ENCODE data around the gene LGALS7. TPM values are rescaled to one million over a fixed set of nuclear protein-coding genes. Genes with fewer than 3 reads are reported as not detected.

The LGALS7 gene
- polyA plus RNA-seq, 1 donor from 2014 or later: not detected

GRCh38 chr19:38728752-38729541 lies 44.4 kb downstream of the LGALS7 start:
- H3K27ac ChIP-seq (ENCODE audit: low read length): no peak overlapping the region
- H3F3A ChIP-seq (ENCODE audit: insufficient read depth, low read length, poor library complexity, severe bottlenecking): no peaks in the 10 kb centered on the region
- H4K20me1 ChIP-seq (ENCODE audit: insufficient read depth): no peaks in the 10 kb centered on the region

GRCh38 chr19:38727868-38728660 lies 45.3 kb downstream of the LGALS7 start:
- Histone ChIP-seq H3F3A (ENCODE audit: insufficient read depth, low read length, poor library complexity, severe bottlenecking) (no peaks in the 10 kb centered on the region), H2AFZ (ENCODE audit: low read depth, low read length) (no peak overlapping the region), H3K27ac (ENCODE audit: low read length) (no peak overlapping the region), H3K4me2 (ENCODE audit: low read length) (no peak overlapping the region), H3K27me3 (ENCODE audit: insufficient read depth, low read depth, low read length) (no peaks in the 10 kb centered on the region), H3K36me3 (ENCODE audit: insufficient read depth, low read length) (no peaks in the 10 kb centered on the region), H4K20me1 (ENCODE audit: insufficient read depth) (no peaks in the 10 kb centered on the region), H3K9me2 (ENCODE audit: insufficient read depth, low read length) (no peaks in the 10 kb centered on the region), H3K79me2 (replicated peaks; ENCODE audit: insufficient read depth, low read length) (no peaks in the 10 kb centered on the region), H3K4me3 (ENCODE audit: low read length) (no peak overlapping the region), H3K9me3 (ENCODE audit: low read length) (no peaks in the 10 kb centered on the region), H3K9ac (ENCODE audit: low read length) (no peak overlapping the region)
- TF ChIP-seq SMC3 (conservative IDR thresholded peaks at IDR 0.05; ENCODE audit: poor library complexity) (no peak), EZH2 (IDR thresholded peaks at IDR 0.05; ENCODE audit: borderline replicate concordance, insufficient read depth, low read length, poor library complexity, severe bottlenecking) (no peak), TAF1 (IDR thresholded peaks at IDR 0.05; ENCODE audit: low read depth) (no peak), MXI1 (conservative IDR thresholded peaks at IDR 0.05; ENCODE audit: poor library complexity, severe bottlenecking) (no peak), POLR2AphosphoS5 (IDR thresholded peaks at IDR 0.05) (no peak)
- TF ChIP-seq, protein P1, sequence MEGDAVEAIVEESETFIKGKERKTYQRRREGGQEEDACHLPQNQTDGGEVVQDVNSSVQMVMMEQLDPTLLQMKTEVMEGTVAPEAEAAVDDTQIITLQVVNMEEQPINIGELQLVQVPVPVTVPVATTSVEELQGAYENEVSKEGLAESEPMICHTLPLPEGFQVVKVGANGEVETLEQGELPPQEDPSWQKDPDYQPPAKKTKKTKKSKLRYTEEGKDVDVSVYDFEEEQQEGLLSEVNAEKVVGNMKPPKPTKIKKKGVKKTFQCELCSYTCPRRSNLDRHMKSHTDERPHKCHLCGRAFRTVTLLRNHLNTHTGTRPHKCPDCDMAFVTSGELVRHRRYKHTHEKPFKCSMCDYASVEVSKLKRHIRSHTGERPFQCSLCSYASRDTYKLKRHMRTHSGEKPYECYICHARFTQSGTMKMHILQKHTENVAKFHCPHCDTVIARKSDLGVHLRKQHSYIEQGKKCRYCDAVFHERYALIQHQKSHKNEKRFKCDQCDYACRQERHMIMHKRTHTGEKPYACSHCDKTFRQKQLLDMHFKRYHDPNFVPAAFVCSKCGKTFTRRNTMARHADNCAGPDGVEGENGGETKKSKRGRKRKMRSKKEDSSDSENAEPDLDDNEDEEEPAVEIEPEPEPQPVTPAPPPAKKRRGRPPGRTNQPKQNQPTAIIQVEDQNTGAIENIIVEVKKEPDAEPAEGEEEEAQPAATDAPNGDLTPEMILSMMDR (IDR thresholded peaks at IDR 0.05; ENCODE audit: poor library complexity, severe bottlenecking): no peak

More at GRCh38 chr19:38728752-38729541, 44.4 kb downstream of the LGALS7 start:
- Histone ChIP-seq H3K4me3 (ENCODE audit: low read length) (no peak overlapping the region), H3K4me2 (ENCODE audit: low read length) (no peak overlapping the region), H3K9me3 (ENCODE audit: low read length) (no peaks in the 10 kb centered on the region), H3K36me3 (ENCODE audit: insufficient read depth, low read length) (no peaks in the 10 kb centered on the region), H3K9ac (ENCODE audit: low read length) (no peak overlapping the region), H3K79me2 (replicated peaks; ENCODE audit: insufficient read depth, low read length) (no peaks in the 10 kb centered on the region), H3K9me2 (ENCODE audit: insufficient read depth, low read length) (no peaks in the 10 kb centered on the region), H3K27me3 (ENCODE audit: insufficient read depth, low read depth, low read length) (no peaks in the 10 kb centered on the region), H2AFZ (ENCODE audit: low read depth, low read length) (no peak overlapping the region)
- TF ChIP-seq, protein P1 (IDR thresholded peaks at IDR 0.05; ENCODE audit: poor library complexity, severe bottlenecking): no peak
- TF ChIP-seq SMC3 (conservative IDR thresholded peaks at IDR 0.05; ENCODE audit: poor library complexity) (no peak), RAD21 (conservative IDR thresholded peaks at IDR 0.05) (no peak), EZH2 (IDR thresholded peaks at IDR 0.05; ENCODE audit: borderline replicate concordance, insufficient read depth, low read length, poor library complexity, severe bottlenecking) (no peak), TAF1 (IDR thresholded peaks at IDR 0.05; ENCODE audit: low read depth) (no peak), EP300 (conservative IDR thresholded peaks at IDR 0.05; ENCODE audit: poor library complexity, severe bottlenecking) (no peak), POLR2AphosphoS5 (IDR thresholded peaks at IDR 0.05) (no peak), MXI1 (conservative IDR thresholded peaks at IDR 0.05; ENCODE audit: poor library complexity, severe bottlenecking) (no peak)
- TF ChIP-seq, protein P2, sequence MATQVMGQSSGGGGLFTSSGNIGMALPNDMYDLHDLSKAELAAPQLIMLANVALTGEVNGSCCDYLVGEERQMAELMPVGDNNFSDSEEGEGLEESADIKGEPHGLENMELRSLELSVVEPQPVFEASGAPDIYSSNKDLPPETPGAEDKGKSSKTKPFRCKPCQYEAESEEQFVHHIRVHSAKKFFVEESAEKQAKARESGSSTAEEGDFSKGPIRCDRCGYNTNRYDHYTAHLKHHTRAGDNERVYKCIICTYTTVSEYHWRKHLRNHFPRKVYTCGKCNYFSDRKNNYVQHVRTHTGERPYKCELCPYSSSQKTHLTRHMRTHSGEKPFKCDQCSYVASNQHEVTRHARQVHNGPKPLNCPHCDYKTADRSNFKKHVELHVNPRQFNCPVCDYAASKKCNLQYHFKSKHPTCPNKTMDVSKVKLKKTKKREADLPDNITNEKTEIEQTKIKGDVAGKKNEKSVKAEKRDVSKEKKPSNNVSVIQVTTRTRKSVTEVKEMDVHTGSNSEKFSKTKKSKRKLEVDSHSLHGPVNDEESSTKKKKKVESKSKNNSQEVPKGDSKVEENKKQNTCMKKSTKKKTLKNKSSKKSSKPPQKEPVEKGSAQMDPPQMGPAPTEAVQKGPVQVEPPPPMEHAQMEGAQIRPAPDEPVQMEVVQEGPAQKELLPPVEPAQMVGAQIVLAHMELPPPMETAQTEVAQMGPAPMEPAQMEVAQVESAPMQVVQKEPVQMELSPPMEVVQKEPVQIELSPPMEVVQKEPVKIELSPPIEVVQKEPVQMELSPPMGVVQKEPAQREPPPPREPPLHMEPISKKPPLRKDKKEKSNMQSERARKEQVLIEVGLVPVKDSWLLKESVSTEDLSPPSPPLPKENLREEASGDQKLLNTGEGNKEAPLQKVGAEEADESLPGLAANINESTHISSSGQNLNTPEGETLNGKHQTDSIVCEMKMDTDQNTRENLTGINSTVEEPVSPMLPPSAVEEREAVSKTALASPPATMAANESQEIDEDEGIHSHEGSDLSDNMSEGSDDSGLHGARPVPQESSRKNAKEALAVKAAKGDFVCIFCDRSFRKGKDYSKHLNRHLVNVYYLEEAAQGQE (IDR thresholded peaks at IDR 0.05; ENCODE audit: borderline replicate concordance): no peak

Measured in neural cell (in vitro differentiated cells).